HepG2 (cell line): ENCODE data around the gene RPS6KB2. TPM values are rescaled to one million over a fixed set of nuclear protein-coding genes. Genes with fewer than 3 reads are reported as not detected.

ENCODE experiments used
- ATAC-seq: fragments of 200-7000 bp; cut with Tn5 transposase; 3 replicates; pipeline ENCODE4 v1.9.1; 2020; ENCODE audit warnings: mild to moderate bottlenecking, moderate library complexity
- BruUV-seq: library from RNA; stranded (reverse); fragments of 400-500 nt; replicated peaks from 2 replicates; lab custom pipeline; 2021; lab: Mats Ljungman, UMichigan
- CTCF ChIA-PET: fragments of 300-600 bp; formaldehyde crosslinking; extraction: SDS; loops from one replicate; lab custom pipeline; 2021; ENCODE audit warnings: low total read pairs, inconsistent platforms, low intra/inter-chr PET ratio; lab: Yijun Ruan, JAX
- POLR2A ChIA-PET: fragments of 350-600 bp; sonication (Branson Sonifier 250); formaldehyde crosslinking; loops from one replicate; lab custom pipeline; 2020; ENCODE audit warnings: antibody characterized with exemption, inconsistent platforms; lab: Yijun Ruan, JAX
- DNase-seq: peaks from one replicate; pipeline ENCODE4 v3.0.0-alpha.2; 2015; ENCODE audit warnings: low spot score
- FAIRE-seq: peaks from 3 replicates; lab custom pipeline; 2011; peaks lifted over from hg19 to GRCh38; lab: Jason Lieb, UNC
- H2AFZ ChIP-seq: one replicate; pipeline ENCODE4 v1.6.1; 2011; ENCODE audit warnings: low read length, inconsistent platforms
- H3K27ac ChIP-seq: fragments of 300-600 bp; 3 replicates; pipeline ENCODE4 v1.8.0; 2011; ENCODE audit warnings: mixed run types, mild to moderate bottlenecking, mixed read lengths, low read length, inconsistent platforms; ENCODE audit not compliant: insufficient read depth; ENCODE audit errors: extremely low read length
- H3K27me3 ChIP-seq, 2 experiments: fragments of 200-600 bp in 1 of 2; 2 replicates in 1 of 2; 3 replicates in 1 of 2; pipeline versions ENCODE4 v1.6.0 to v1.8.0; 2011; ENCODE audit warnings: low read length in 2 of 2, mild to moderate bottlenecking in 2 of 2, moderate library complexity in 2 of 2, inconsistent platforms in 1 of 2; ENCODE audit not compliant: insufficient read depth in 2 of 2, control insufficient read depth in 1 of 2
- H3K36me3 ChIP-seq, 2 experiments: fragments of 200-600 bp in 1 of 2; replicated peaks in 1 of 2; 2 replicates in 1 of 2; 3 replicates in 1 of 2; pipeline versions ENCODE4 v1.5.1 to v1.8.0; 2011; ENCODE audit warnings: low read length in 2 of 2, inconsistent platforms in 1 of 2; ENCODE audit not compliant: insufficient read depth in 2 of 2, control insufficient read depth in 1 of 2
- H3K4me1 ChIP-seq: 2 replicates; pipeline ENCODE4 v1.5.1; 2012; ENCODE audit warnings: low read length, inconsistent platforms; ENCODE audit not compliant: insufficient read depth
- H3K4me2 ChIP-seq: 2 replicates; pipeline ENCODE4 v1.6.0; 2011; ENCODE audit warnings: low read depth, low read length, inconsistent platforms
- H3K4me3 ChIP-seq, 3 experiments: fragments of 200-600 bp in 1 of 3; sonication (generic), shearing (Covaris generic) in 1 of 3; replicated peaks in 1 of 3; 2 replicates each; pipeline ENCODE4 v1.5.1; 2011 to 2016; ENCODE audit warnings: low read length in 3 of 3, inconsistent platforms in 2 of 3, low read depth in 2 of 3, mild to moderate bottlenecking in 2 of 3, control low read depth in 1 of 3, mixed read lengths in 1 of 3; ENCODE audit not compliant: insufficient read depth in 1 of 3
- H3K79me2 ChIP-seq: one replicate; pipeline ENCODE4 v1.6.1; 2011; ENCODE audit warnings: low read length, inconsistent platforms; ENCODE audit not compliant: insufficient read depth
- H3K9ac ChIP-seq: 2 replicates; pipeline ENCODE4 v1.6.0; 2011; ENCODE audit warnings: mild to moderate bottlenecking, low read depth, low read length, inconsistent platforms; ENCODE audit not compliant: insufficient read depth
- H3K9me3 ChIP-seq: 2 replicates; pipeline ENCODE4 v1.5.1; 2012; ENCODE audit warnings: mild to moderate bottlenecking, low read length
- H4K20me1 ChIP-seq: 2 replicates; pipeline ENCODE4 v1.6.0; 2011; ENCODE audit warnings: inconsistent platforms, mild to moderate bottlenecking, low read length, moderate library complexity; ENCODE audit not compliant: insufficient read depth
- BHLHE40 ChIP-seq: IDR thresholded peaks from 2 replicates; pipeline ENCODE4 v1.6.1; 2011; ENCODE audit warnings: low read length, improper control_type of control experiment
- FOSL1 ChIP-seq: sonication (generic); formaldehyde crosslinking; IDR thresholded peaks from 2 replicates; pipeline ENCODE4 v1.9.0; 2021; ENCODE audit warnings: missing genetic modification reagents, borderline replicate concordance
- SMAD3 ChIP-seq: sonication (generic); formaldehyde crosslinking; IDR thresholded peaks from 2 replicates; pipeline ENCODE4 v1.4.0; 2020; ENCODE audit warnings: missing genetic modification reagents
- ZNF138 ChIP-seq: sonication (generic); formaldehyde crosslinking; IDR thresholded peaks from 2 replicates; pipeline ENCODE4 v1.5.0; 2020; ENCODE audit warnings: mild to moderate bottlenecking, low read depth, missing genetic modification reagents
- ZNF333 ChIP-seq: sonication (generic); formaldehyde crosslinking; IDR thresholded peaks from 2 replicates; pipeline ENCODE4 v1.4.0; 2020; ENCODE audit warnings: mild to moderate bottlenecking, missing genetic modification reagents, borderline replicate concordance
- ZNF34 ChIP-seq: sonication (generic); formaldehyde crosslinking; IDR thresholded peaks from 2 replicates; pipeline ENCODE4 v1.4.0; 2020; ENCODE audit warnings: mild to moderate bottlenecking, missing genetic modification reagents, borderline replicate concordance
- ZNF7 ChIP-seq: IDR thresholded peaks from 2 replicates; pipeline ENCODE4 v1.6.1; 2016; ENCODE audit warnings: missing biosample characterization, missing genetic modification reagents
- WGBS: methylation state at CpG from one replicate; pipeline ENCODE4 v1.1.6; 2017; ENCODE audit warnings: low lambda C conversion rate; 5-methylcytosine and 5-hydroxymethylcytosine counted together
- in situ Hi-C: cut with HindIII; loops from 2 replicates; pipeline ENCODE4 v1.10.0; 2017; ENCODE audit warnings: low pct_unique_long_range_greater_than_20kb; ENCODE audit not compliant: extremely low pct_ligation_motif_present
- intact Hi-C: fragments of 100-400 bp; cut with micrococcal nuclease; formaldehyde crosslinking; loops from one replicate; pipeline ENCODE4 v1.10.0; 2022; ENCODE audit not compliant: unreplicated experiment
- polyA plus RNA-seq, 8 experiments: library from polyadenylated mRNA; depleted of rRNA in 3 of 8; stranded (reverse) in 7 of 8; unstranded in 1 of 8; fragments of >200 nt; fragmentation: Illumina TruSeq in 4 of 8; extraction: Trizol in 4 of 8; gene quantifications; 2 replicates each; pipeline versions ENCODE4 v1.2.1 to v1.2.3, GENCODE V29; 2011 to 2016; ENCODE audit warnings: low read depth in 4 of 8, missing spikeins in 1 of 8, mixed read lengths in 1 of 8; ENCODE audit not compliant: insufficient read depth in 1 of 8
- total RNA-seq, 5 experiments: library from RNA; depleted of rRNA; stranded (reverse); fragments of >200 nt; fragmentation: Illumina TruSeq; extraction: Trizol; gene quantifications; 2 replicates each; pipeline ENCODE4 v1.2.3, GENCODE V29; 2016; ENCODE audit warnings: low read depth in 1 of 5
- TF ChIP-seq, protein P1 (sequence below): sonication (generic); formaldehyde crosslinking; IDR thresholded peaks from 2 replicates; pipeline ENCODE4 v1.4.0; 2020; ENCODE audit warnings: mild to moderate bottlenecking, missing genetic modification reagents
- TF ChIP-seq, protein P2 (sequence below): sonication (generic); formaldehyde crosslinking; IDR thresholded peaks from 2 replicates; pipeline ENCODE4 v1.8.0; 2022; ENCODE audit warnings: missing genetic modification reagents, mild to moderate bottlenecking, moderate library complexity, borderline replicate concordance
- TF ChIP-seq, protein P3 (sequence below): sonication (generic); formaldehyde crosslinking; IDR thresholded peaks from 2 replicates; pipeline ENCODE4 v1.8.1; 2023; ENCODE audit warnings: missing genetic modification reagents, mild to moderate bottlenecking, borderline replicate concordance
- TF ChIP-seq, protein P4 (sequence below): sonication (generic); formaldehyde crosslinking; IDR thresholded peaks from 2 replicates; pipeline ENCODE4 v1.9.0; 2021; ENCODE audit warnings: missing genetic modification reagents, mild to moderate bottlenecking, borderline replicate concordance

RPS6KB2 gene
- total and polyA plus RNA-seq, 2 of the 13 experiments (the other 11 are each of a cell fraction or from before 2014, with no cell fraction given): 52.9 to 54.8 TPM

DNA sequence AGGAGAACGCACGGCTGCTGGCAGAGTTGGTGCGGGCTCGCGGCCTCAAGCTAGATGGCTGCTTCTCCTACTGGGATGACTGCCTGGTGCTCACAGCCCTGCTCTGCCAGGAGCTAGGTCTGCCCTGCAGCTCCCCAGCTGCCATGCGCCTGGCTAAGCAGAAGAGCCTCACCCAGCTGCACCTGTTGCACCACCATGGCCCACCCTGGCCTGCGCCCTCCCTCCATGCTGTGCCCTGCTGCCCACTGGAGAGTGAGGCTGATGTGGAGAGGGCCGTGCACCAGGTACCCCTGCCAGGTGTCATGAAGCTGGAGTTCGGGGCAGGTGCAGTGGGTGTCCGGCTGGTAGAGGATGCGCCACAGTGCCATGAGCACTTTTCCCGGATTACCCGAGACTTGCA, 4.8 kb upstream of the RPS6KB2 start:
- no peak for ATAC-seq
- Histone ChIP-seq H3K27ac (no peak overlapping the region), H3K79me2 (peaks cover 2% of the 10 kb centered on the region), H3K36me3 (no peaks in the 10 kb centered on the region), H2AFZ (no peak overlapping the region), H3K9ac (no peak overlapping the region), H3K4me3 (no peak overlapping the region), H3K4me1 (peaks cover 53% of the 10 kb centered on the region), H3K27me3 (peaks cover 3 to 14% of the 10 kb centered on the region in 2 experiments; a peak in 2 of 5 replicates), H4K20me1 (no peaks in the 10 kb centered on the region), H3K4me2 (no peak overlapping the region), H3K9me3 (no peaks in the 10 kb centered on the region)
- intact Hi-C loops: no loop called here
- CTCF ChIA-PET: no interaction called here
- DNase-seq: no peak
- POLR2A ChIA-PET: interaction anchor here (1.0 to 7.4 kb wide), 2 partner anchors 20 to 34 kb away, joined by 3 to 78 read pairs; partner anchors contain the start of genes PPP1CA and TBC1D10C
- in situ Hi-C loops: no loop called here
- 78% methylated on average over 7 of the region's 13 CpGs for WGBS
- no peak for FAIRE-seq
- no TSS peak for BruUV-seq
- no peak for TF ChIP-seq ZNF138
- TF ChIP-seq, protein P1, sequence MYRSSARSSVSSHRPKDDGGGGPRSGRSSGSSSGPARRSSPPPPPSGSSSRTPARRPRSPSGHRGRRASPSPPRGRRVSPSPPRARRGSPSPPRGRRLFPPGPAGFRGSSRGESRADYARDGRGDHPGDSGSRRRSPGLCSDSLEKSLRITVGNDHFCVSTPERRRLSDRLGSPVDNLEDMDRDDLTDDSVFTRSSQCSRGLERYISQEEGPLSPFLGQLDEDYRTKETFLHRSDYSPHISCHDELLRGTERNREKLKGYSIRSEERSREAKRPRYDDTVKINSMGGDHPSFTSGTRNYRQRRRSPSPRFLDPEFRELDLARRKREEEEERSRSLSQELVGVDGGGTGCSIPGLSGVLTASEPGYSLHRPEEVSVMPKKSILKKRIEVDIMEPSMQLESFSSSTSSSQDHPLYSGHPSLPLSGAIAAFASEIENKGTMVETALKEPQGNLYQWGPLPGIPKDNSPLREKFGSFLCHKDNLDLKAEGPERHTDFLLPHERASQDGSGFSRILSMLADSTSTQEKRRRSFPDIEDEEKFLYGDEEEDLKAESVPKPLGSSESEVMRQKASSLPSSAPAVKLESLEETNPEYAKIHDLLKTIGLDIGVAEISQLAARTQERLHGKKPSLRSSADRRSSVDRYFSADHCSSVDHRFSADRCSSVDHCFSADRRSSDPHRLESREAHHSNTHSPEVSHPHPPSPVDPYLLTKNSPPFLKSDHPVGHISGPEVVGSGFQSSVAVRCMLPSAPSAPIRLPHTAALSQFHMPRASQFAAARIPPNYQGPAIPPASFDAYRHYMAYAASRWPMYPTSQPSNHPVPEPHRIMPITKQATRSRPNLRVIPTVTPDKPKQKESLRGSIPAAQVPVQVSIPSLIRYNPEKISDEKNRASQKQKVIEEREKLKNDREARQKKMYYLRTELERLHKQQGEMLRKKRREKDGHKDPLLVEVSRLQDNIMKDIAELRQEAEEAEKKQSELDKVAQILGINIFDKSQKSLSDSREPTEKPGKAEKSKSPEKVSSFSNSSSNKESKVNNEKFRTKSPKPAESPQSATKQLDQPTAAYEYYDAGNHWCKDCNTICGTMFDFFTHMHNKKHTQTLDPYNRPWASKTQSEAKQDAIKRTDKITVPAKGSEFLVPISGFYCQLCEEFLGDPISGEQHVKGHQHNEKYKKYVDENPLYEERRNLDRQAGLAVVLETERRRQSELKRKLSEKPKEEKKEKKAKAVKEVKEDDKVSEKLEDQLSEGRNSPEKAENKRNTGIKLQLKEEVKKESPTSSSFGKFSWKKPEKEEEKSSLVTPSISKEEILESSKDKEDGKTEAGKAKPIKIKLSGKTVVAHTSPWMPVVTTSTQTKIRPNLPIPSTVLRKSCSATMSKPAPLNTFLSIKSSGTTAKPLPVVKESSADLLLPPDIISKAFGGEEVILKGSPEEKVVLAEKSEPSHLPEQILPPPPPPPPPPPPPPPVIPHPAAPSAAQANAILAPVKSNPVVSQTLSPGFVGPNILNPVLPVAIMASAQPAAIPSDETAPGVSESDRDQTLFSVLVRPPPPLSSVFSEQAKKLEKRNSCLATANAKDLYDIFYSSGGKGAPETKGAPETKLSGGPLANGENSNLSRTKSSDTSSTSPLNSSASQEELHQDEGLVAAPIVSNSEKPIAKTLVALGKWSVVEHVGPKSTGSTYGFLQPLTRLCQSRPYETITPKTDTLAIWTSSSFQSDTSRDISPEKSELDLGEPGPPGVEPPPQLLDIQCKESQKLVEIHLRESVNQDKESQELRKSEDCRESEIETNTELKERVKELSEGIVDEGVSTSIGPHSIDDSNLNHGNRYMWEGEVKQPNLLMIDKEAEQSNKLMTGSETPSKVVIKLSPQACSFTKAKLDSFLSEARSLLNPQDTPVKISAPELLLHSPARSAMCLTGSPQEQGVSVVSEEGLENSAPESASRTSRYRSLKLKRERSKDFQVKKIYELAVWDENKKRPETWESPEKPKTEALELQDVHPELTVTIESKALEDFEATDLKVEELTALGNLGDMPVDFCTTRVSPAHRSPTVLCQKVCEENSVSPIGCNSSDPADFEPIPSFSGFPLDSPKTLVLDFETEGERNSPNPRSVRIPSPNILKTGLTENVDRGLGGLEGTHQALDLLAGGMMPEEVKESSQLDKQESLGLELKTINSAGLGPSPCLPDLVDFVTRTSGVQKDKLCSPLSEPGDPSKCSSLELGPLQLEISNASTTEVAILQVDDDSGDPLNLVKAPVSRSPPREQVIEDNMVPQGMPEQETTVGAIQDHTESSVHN: no peak
- no peak for TF ChIP-seq ZNF333 (CRISPR knock-in tag)
- no peak for TF ChIP-seq BHLHE40
- TF ChIP-seq ZNF34 (CRISPR knock-in tag): no peak
- TF ChIP-seq, protein P2, sequence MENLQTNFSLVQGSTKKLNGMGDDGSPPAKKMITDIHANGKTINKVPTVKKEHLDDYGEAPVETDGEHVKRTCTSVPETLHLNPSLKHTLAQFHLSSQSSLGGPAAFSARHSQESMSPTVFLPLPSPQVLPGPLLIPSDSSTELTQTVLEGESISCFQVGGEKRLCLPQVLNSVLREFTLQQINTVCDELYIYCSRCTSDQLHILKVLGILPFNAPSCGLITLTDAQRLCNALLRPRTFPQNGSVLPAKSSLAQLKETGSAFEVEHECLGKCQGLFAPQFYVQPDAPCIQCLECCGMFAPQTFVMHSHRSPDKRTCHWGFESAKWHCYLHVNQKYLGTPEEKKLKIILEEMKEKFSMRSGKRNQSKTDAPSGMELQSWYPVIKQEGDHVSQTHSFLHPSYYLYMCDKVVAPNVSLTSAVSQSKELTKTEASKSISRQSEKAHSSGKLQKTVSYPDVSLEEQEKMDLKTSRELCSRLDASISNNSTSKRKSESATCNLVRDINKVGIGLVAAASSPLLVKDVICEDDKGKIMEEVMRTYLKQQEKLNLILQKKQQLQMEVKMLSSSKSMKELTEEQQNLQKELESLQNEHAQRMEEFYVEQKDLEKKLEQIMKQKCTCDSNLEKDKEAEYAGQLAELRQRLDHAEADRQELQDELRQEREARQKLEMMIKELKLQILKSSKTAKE: no peak
- no peak for TF ChIP-seq SMAD3 (CRISPR knock-in tag)
- TF ChIP-seq, protein P3, sequence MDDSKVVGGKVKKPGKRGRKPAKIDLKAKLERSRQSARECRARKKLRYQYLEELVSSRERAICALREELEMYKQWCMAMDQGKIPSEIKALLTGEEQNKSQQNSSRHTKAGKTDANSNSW (CRISPR knock-in tag): no peak
- TF ChIP-seq ZNF7 (CRISPR knock-in tag): no peak
- TF ChIP-seq, protein P4, sequence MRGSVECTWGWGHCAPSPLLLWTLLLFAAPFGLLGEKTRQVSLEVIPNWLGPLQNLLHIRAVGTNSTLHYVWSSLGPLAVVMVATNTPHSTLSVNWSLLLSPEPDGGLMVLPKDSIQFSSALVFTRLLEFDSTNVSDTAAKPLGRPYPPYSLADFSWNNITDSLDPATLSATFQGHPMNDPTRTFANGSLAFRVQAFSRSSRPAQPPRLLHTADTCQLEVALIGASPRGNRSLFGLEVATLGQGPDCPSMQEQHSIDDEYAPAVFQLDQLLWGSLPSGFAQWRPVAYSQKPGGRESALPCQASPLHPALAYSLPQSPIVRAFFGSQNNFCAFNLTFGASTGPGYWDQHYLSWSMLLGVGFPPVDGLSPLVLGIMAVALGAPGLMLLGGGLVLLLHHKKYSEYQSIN (CRISPR knock-in tag): no peak
- no peak for TF ChIP-seq FOSL1 (CRISPR knock-in tag)
